Neural progenitor cell (in vitro differentiated cells): Measurements from ENCODE around the gene UBE2F. TPM values are rescaled to one million over a fixed set of nuclear protein-coding genes. Genes with fewer than 3 reads are reported as not detected.

Experiments
- DNase-seq: peaks from one replicate; pipeline ENCODE4 v3.0.0-alpha.2; 2016; ENCODE audit warnings: low spot score
- H2AFZ ChIP-seq: fragments of 200-600 bp; sonication (generic); replicated peaks from 2 replicates; pipeline ENCODE4 v1.6.1; 2016; ENCODE audit warnings: antibody characterized with exemption
- H3F3A ChIP-seq: fragments of 200-600 bp; sonication (generic); 2 replicates; pipeline ENCODE4 v1.6.1; 2016; ENCODE audit warnings: antibody characterized with exemption, low read depth
- H3K27ac ChIP-seq: fragments of 200-600 bp; sonication (generic); 2 replicates; pipeline ENCODE4 v1.5.1; 2016; ENCODE audit warnings: mild to moderate bottlenecking
- H3K27me3 ChIP-seq: fragments of 200-600 bp; sonication (generic); 2 replicates; pipeline ENCODE4 v1.6.1; 2016; ENCODE audit warnings: mild to moderate bottlenecking, moderate library complexity
- H3K36me3 ChIP-seq: fragments of 200-600 bp; sonication (generic); 2 replicates; pipeline ENCODE4 v1.5.1; 2016
- H3K4me1 ChIP-seq: fragments of 200-600 bp; sonication (generic); 2 replicates; pipeline ENCODE4 v1.6.1; 2016; ENCODE audit warnings: mixed run types
- H3K4me2 ChIP-seq: fragments of 200-600 bp; sonication (generic); 2 replicates; pipeline ENCODE4 v1.6.1; 2016
- H3K4me3 ChIP-seq: fragments of 200-600 bp; sonication (generic); 2 replicates; pipeline ENCODE4 v1.5.1; 2016
- H3K79me2 ChIP-seq: fragments of 200-600 bp; sonication (generic); 2 replicates; pipeline ENCODE4 v1.6.1; 2016; ENCODE audit warnings: low read depth
- H3K9ac ChIP-seq: fragments of 200-600 bp; sonication (generic); 2 replicates; pipeline ENCODE4 v1.6.1; 2016
- H3K9me3 ChIP-seq: fragments of 200-600 bp; sonication (generic); 2 replicates; pipeline ENCODE4 v1.5.1; 2016; ENCODE audit warnings: low read depth
- H4K20me1 ChIP-seq: fragments of 200-600 bp; sonication (generic); 2 replicates; pipeline ENCODE4 v1.6.1; 2016; ENCODE audit warnings: low read depth
- H3K27ac Mint-ChIP-seq: 3 replicates; pipeline ENCODE4 v1.8.0; 2021; ENCODE audit warnings: mixed read lengths
- H3K27me3 Mint-ChIP-seq: 2 replicates; pipeline ENCODE4 v1.8.0; 2022; ENCODE audit warnings: low read depth, mild to moderate bottlenecking, inconsistent platforms, moderate library complexity, mixed read lengths; ENCODE audit not compliant: insufficient read depth
- H3K36me3 Mint-ChIP-seq: 3 replicates; pipeline ENCODE4 v1.8.0; 2021; ENCODE audit warnings: mixed read lengths
- H3K4me1 Mint-ChIP-seq: 3 replicates; pipeline ENCODE4 v1.8.0; 2021; ENCODE audit warnings: mixed read lengths
- H3K4me3 Mint-ChIP-seq: 3 replicates; pipeline ENCODE4 v1.8.0; 2021; ENCODE audit warnings: mild to moderate bottlenecking, moderate library complexity, mixed read lengths
- H3K9me3 Mint-ChIP-seq: 3 replicates; pipeline ENCODE4 v1.8.0; 2020; ENCODE audit warnings: mixed read lengths
- EZH2 ChIP-seq: fragments of 200-600 bp; sonication (generic); IDR thresholded peaks from 2 replicates; pipeline ENCODE4 v1.6.1; 2017; ENCODE audit warnings: antibody characterized with exemption, mild to moderate bottlenecking, moderate library complexity
- EZH2phosphoT487 ChIP-seq: fragments of 200-600 bp; sonication (generic); IDR thresholded peaks from 2 replicates; pipeline ENCODE4 v1.6.1; 2017; ENCODE audit warnings: antibody characterized with exemption
- total RNA-seq: library from RNA; depleted of rRNA; stranded (reverse); fragments of >200 nt; gene quantifications from 2 replicates; pipeline ENCODE4 v1.2.3, GENCODE V29; 2015; ENCODE audit warnings: low replicate concordance
- TF ChIP-seq, protein P1 (sequence below): fragments of 200-600 bp; sonication (generic); IDR thresholded peaks from 2 replicates; pipeline ENCODE4 v1.5.1; 2017; ENCODE audit warnings: antibody characterized with exemption, mild to moderate bottlenecking

The UBE2F gene
- total RNA-seq, 1 donor from 2014 or later, result 77.4 TPM

DNA sequence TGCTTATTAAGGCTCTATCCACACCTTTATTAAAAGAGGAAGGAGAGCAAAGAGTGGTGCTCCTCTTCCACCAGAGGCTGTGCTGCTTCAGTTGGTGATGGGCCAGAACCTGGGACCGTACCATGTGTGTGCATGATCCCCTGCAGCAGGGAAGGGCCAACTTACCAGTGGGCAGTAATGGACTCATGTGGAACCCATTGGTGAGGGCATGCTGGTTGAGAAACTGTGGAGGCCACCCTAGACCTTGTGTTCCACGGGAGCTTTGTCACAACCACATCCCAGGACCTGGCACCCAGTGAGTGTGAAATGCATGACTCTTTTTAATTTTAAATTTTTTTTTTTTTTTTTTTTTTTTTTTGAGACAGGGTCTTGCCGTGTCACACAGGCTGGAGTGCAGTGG lies 5.4 kb downstream of the UBE2F start:
- Histone ChIP-seq H4K20me1 (peaks cover 70% of the 10 kb centered on the region), H3K27me3 (no peaks in the 10 kb centered on the region), H3K4me2 (no peak overlapping the region), H3K36me3 (no peaks in the 10 kb centered on the region), H3K4me1 (peaks cover 15% of the 10 kb centered on the region), H3K79me2 (peaks cover 90% of the 10 kb centered on the region), H3K9me3 (no peaks in the 10 kb centered on the region), H3F3A (no peaks in the 10 kb centered on the region), H3K27ac (no peak overlapping the region), H2AFZ (no peak overlapping the region), H3K4me3 (no peak overlapping the region), H3K9ac (no peak overlapping the region)
- no peak overlapping the region for H3K4me3 Mint-ChIP-seq
- TF ChIP-seq EZH2phosphoT487, result no peak
- TF ChIP-seq, protein P1, sequence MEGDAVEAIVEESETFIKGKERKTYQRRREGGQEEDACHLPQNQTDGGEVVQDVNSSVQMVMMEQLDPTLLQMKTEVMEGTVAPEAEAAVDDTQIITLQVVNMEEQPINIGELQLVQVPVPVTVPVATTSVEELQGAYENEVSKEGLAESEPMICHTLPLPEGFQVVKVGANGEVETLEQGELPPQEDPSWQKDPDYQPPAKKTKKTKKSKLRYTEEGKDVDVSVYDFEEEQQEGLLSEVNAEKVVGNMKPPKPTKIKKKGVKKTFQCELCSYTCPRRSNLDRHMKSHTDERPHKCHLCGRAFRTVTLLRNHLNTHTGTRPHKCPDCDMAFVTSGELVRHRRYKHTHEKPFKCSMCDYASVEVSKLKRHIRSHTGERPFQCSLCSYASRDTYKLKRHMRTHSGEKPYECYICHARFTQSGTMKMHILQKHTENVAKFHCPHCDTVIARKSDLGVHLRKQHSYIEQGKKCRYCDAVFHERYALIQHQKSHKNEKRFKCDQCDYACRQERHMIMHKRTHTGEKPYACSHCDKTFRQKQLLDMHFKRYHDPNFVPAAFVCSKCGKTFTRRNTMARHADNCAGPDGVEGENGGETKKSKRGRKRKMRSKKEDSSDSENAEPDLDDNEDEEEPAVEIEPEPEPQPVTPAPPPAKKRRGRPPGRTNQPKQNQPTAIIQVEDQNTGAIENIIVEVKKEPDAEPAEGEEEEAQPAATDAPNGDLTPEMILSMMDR, result no peak
- peaks cover 28% of the 10 kb centered on the region for H3K4me1 Mint-ChIP-seq
- no peak overlapping the region for H3K27ac Mint-ChIP-seq
- DNase-seq, result no peak
- H3K27me3 Mint-ChIP-seq, result peaks cover 5% of the 10 kb centered on the region
- H3K36me3 Mint-ChIP-seq, result peaks cover 13% of the 10 kb centered on the region
- H3K9me3 Mint-ChIP-seq, result no peaks in the 10 kb centered on the region

DNA sequence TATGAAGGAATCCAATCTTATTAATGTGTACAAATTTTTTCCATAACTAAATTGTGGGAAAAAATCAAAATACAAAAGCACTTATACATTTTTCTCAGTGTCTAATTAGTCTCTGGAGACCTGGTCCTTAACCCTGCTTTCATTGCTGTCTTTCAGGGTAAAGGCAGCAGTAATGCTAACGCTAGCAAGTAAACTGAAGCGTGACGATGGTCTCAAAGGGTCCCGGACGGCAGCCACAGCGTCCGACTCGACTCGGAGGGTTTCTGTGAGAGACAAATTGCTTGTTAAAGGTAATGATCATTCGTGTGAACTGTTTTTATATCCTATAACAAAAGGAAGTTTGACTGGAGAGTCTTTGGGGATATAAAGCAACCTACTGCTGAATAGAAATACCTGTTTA lies 6.1 kb downstream of the UBE2F start:
- Mint-ChIP-seq H3K36me3 (peaks cover 19% of the 10 kb centered on the region), H3K9me3 (no peaks in the 10 kb centered on the region), H3K27ac (peak overlapping the region; percentile 81), H3K4me1 (peaks cover 28% of the 10 kb centered on the region), H3K27me3 (peaks cover 1% of the 10 kb centered on the region), H3K4me3 (no peak overlapping the region)
- Histone ChIP-seq H2AFZ (no peak overlapping the region), H3K36me3 (no peaks in the 10 kb centered on the region), H3K27me3 (no peaks in the 10 kb centered on the region), H3K4me3 (no peak overlapping the region), H3K4me1 (peaks cover 10% of the 10 kb centered on the region), H3K4me2 (no peak overlapping the region), H3K79me2 (peaks cover 83% of the 10 kb centered on the region), H4K20me1 (peaks cover 69% of the 10 kb centered on the region), H3F3A (no peaks in the 10 kb centered on the region), H3K27ac (no peak overlapping the region), H3K9ac (no peak overlapping the region), H3K9me3 (no peaks in the 10 kb centered on the region)
- DNase-seq, result no peak
- TF ChIP-seq EZH2, result no peak
- no peak for TF ChIP-seq EZH2phosphoT487
- TF ChIP-seq, protein P1, result no peak

DNA sequence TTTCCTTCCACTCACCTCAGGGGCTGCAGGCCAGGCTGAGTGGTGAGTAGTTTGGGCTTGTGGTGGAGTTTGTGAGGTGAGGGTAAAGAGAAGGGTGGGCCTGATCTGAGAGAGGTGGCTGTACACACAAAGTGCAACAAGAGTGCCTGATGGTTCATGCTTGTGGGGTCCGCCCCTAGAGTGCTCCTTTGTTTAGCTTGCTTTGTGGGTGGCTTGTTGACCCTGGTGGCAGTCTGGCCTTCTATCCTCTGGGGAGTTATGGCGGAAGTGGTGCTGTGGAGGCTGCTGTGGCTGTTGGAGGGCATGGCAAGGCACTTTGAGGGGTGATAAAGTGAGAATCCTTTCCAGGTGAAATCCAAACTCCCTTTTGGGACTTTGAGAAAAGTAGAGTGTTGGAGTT lies 10.6 kb downstream of the UBE2F start:
- H3K27ac Mint-ChIP-seq, result peak overlapping the region; percentile 14

More for the DNA sequence above, 10.6 kb downstream of the UBE2F start:
- H3K79me2 ChIP-seq, result peaks cover 72% of the 10 kb centered on the region
- H3K4me3 ChIP-seq, result no peak overlapping the region
- H4K20me1 ChIP-seq, result peaks cover 61% of the 10 kb centered on the region
- no peaks in the 10 kb centered on the region for H3K36me3 ChIP-seq
- H3K4me1 ChIP-seq, result peaks cover 6% of the 10 kb centered on the region
- peaks cover 27% of the 10 kb centered on the region for H3K4me1 Mint-ChIP-seq
- no peak overlapping the region for H3K9ac ChIP-seq
- H3K27me3 ChIP-seq, result no peaks in the 10 kb centered on the region
- no peak overlapping the region for H2AFZ ChIP-seq
- H3K9me3 Mint-ChIP-seq, result no peaks in the 10 kb centered on the region
- no peaks in the 10 kb centered on the region for H3K27me3 Mint-ChIP-seq
- no peaks in the 10 kb centered on the region for H3F3A ChIP-seq
- peaks cover 15% of the 10 kb centered on the region for H3K36me3 Mint-ChIP-seq
- no peak for TF ChIP-seq EZH2phosphoT487
- TF ChIP-seq, protein P1, result no peak
- no peak for TF ChIP-seq EZH2
- no peak overlapping the region for H3K27ac ChIP-seq
- DNase-seq, result no peak
- H3K4me2 ChIP-seq, result no peak overlapping the region
- no peak overlapping the region for H3K4me3 Mint-ChIP-seq
- no peaks in the 10 kb centered on the region for H3K9me3 ChIP-seq
